Ascending aorta (tissue), 2 donors: Measurements from ENCODE around the gene COPB2. TPM values are rescaled to one million over a fixed set of nuclear protein-coding genes. Genes with fewer than 3 reads are reported as not detected.

Experiments used
- DNase-seq, 2 donors: peaks; one replicate each; pipeline ENCODE4 v3.0.0-alpha.2; 2019; ENCODE audit warnings: low spot score in 2 of 2
- H3K27ac ChIP-seq, 2 donors: fragments of 200-600 bp; sonication (generic); one replicate each; pipeline ENCODE4 v1.5.1; 2016 to 2017; ENCODE audit warnings: mild to moderate bottlenecking in 1 of 2
- H3K27me3 ChIP-seq: fragments of 200-600 bp; sonication (generic); one replicate; pipeline ENCODE4 v1.5.1; 2017
- H3K36me3 ChIP-seq, 2 donors: fragments of 200-600 bp; sonication (generic); one replicate each; pipeline ENCODE4 v1.5.1; 2016
- H3K4me1 ChIP-seq, 2 donors: fragments of 200-600 bp; sonication (generic); one replicate each; pipeline ENCODE4 v1.5.1; 2016 to 2017; ENCODE audit warnings: mild to moderate bottlenecking in 1 of 2
- H3K4me3 ChIP-seq, 2 donors: fragments of 200-600 bp; sonication (generic); one replicate each; pipeline ENCODE4 v1.5.1; 2016 to 2017; ENCODE audit warnings: mild to moderate bottlenecking in 1 of 2
- H3K9me3 ChIP-seq, 2 donors: fragments of 200-600 bp; sonication (generic); one replicate each; pipeline ENCODE4 v1.5.1; 2016
- intact Hi-C: fragments of 100-400 bp; cut with DNase I; formaldehyde crosslinking; loops from one replicate; pipeline ENCODE4 v1.15.1; 2023
- total RNA-seq: library from RNA; depleted of rRNA; stranded (reverse); fragments of >200 nt; gene quantifications from one replicate; pipeline ENCODE4 v1.1.0, GENCODE V29; 2016
- TF ChIP-seq, protein P1 (sequence below), 3 experiments: fragments of 200-600 bp in 2 of 3; fragments of 450-650 bp in 1 of 3; sonication (generic) in 2 of 3; IDR thresholded peaks; one replicate each; pipeline ENCODE4 v1.5.1; 2016 to 2019; ENCODE audit warnings: antibody characterized with exemption in 3 of 3, mild to moderate bottlenecking in 1 of 3, moderate library complexity in 1 of 3

COPB2 gene
- total RNA-seq, 1 donor from 2014 or later = 26.6 TPM

DNA sequence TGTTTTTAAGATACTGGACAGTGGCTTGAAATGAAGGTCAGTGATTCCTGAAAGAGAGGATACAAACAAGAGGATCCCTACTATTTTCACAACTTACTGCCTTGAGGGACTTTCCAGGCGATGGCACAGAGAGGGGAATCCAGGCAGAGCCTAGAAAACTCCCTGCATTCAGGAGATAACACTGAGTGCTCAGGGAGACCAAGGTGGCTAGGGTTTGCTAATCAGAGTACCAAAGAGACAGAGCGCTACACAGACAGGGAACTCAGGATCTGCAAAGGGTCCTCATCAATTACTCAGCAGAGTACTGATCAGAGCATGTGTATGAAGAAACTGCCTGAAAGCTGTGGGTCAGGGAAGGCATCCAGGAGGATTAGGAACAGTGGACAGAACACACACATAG lies 57.4 kb downstream of the COPB2 start:
- Histone ChIP-seq H3K4me1 (no peaks in the 10 kb centered on the region), H3K36me3 (no peaks in the 10 kb centered on the region), H3K4me3 (no peak overlapping the region), H3K27me3 (no peaks in the 10 kb centered on the region), H3K27ac (no peak overlapping the region), H3K9me3 (no peaks in the 10 kb centered on the region)
- no peak for DNase-seq
- TF ChIP-seq, protein P1, sequence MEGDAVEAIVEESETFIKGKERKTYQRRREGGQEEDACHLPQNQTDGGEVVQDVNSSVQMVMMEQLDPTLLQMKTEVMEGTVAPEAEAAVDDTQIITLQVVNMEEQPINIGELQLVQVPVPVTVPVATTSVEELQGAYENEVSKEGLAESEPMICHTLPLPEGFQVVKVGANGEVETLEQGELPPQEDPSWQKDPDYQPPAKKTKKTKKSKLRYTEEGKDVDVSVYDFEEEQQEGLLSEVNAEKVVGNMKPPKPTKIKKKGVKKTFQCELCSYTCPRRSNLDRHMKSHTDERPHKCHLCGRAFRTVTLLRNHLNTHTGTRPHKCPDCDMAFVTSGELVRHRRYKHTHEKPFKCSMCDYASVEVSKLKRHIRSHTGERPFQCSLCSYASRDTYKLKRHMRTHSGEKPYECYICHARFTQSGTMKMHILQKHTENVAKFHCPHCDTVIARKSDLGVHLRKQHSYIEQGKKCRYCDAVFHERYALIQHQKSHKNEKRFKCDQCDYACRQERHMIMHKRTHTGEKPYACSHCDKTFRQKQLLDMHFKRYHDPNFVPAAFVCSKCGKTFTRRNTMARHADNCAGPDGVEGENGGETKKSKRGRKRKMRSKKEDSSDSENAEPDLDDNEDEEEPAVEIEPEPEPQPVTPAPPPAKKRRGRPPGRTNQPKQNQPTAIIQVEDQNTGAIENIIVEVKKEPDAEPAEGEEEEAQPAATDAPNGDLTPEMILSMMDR (IDR thresholded peaks at IDR 0.05) = no peak
- intact Hi-C loops = no loop called here

- no peak overlapping the region for H3K27ac ChIP-seq
- peak overlapping the region; percentile 35 to 44 for H3K4me3 ChIP-seq
- peak; percentile 22 to 88 for DNase-seq
- no peaks in the 10 kb centered on the region for H3K36me3 ChIP-seq
- no peaks in the 10 kb centered on the region for H3K9me3 ChIP-seq
- TF ChIP-seq, protein P1 (IDR thresholded peaks at IDR 0.05) = peak; percentile 88 to 91 (median 89)
- no peaks in the 10 kb centered on the region for H3K4me1 ChIP-seq
- intact Hi-C loops = loop anchor here (2.0 to 5.0 kb wide), 3 partner anchors 217 to 913 kb away; no protein-coding TSS in a partner anchor
- H3K27me3 ChIP-seq = no peaks in the 10 kb centered on the region
Observed at GRCh38 chr3:139329364-139329850, 60.0 kb downstream of the COPB2 start.

DNA sequence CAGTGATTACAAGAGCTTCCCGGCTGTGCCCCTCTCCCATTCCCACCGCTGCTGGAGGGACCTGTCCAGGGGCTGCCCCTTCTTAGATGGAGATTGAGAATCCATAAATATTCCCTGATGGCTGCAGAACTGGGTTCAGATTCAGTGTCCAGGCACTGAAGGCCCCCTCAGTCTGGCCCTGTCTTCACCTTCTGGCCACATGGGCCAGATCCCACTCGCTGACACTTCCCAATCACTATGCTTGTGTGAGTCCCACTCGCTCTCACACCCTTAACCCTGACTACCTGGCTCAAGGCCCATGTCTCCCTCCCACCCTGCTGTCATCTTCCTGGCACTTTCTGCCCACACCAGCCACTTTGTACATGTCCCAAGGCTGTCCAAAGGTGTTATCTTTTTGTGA lies 61.1 kb downstream of the COPB2 start:
- intact Hi-C loops = loop anchor here (2.0 to 5.0 kb wide), 3 partner anchors 216 to 912 kb away; no protein-coding TSS in a partner anchor
- DNase-seq = no peak
- Histone ChIP-seq H3K36me3 (no peaks in the 10 kb centered on the region), H3K4me1 (no peaks in the 10 kb centered on the region), H3K9me3 (no peaks in the 10 kb centered on the region), H3K27ac (no peak overlapping the region), H3K4me3 (no peak overlapping the region), H3K27me3 (no peaks in the 10 kb centered on the region)
- TF ChIP-seq, protein P1 (IDR thresholded peaks at IDR 0.05) = no peak

- intact Hi-C loops = loop anchor here (2.0 to 5.0 kb wide), 3 partner anchors 215 to 911 kb away; no protein-coding TSS in a partner anchor
- no peak overlapping the region for H3K4me3 ChIP-seq
Observed at GRCh38 chr3:139327861-139328260, 61.6 kb downstream of the COPB2 start.

GRCh38 chr3:139327231-139327630 lies 62.2 kb downstream of the COPB2 start:
- Histone ChIP-seq H3K27ac (no peak overlapping the region), H3K4me3 (no peak overlapping the region), H3K9me3 (no peaks in the 10 kb centered on the region), H3K27me3 (no peaks in the 10 kb centered on the region), H3K36me3 (no peaks in the 10 kb centered on the region), H3K4me1 (no peaks in the 10 kb centered on the region)
- TF ChIP-seq, protein P1 (IDR thresholded peaks at IDR 0.05) = no peak
- intact Hi-C loops = loop anchor here (5.0 kb wide), 1 partner anchor 390 kb away; no protein-coding TSS in a partner anchor
- no peak for DNase-seq

More at GRCh38 chr3:139327861-139328260, 61.6 kb downstream of the COPB2 start:
- no peak for DNase-seq
- Histone ChIP-seq H3K4me1 (no peaks in the 10 kb centered on the region), H3K27me3 (no peaks in the 10 kb centered on the region), H3K27ac (no peak overlapping the region), H3K9me3 (no peaks in the 10 kb centered on the region), H3K36me3 (no peaks in the 10 kb centered on the region)
- TF ChIP-seq, protein P1 (IDR thresholded peaks at IDR 0.05) = no peak
